Measurements from ENCODE around the gene MEIS2.

DNA sequence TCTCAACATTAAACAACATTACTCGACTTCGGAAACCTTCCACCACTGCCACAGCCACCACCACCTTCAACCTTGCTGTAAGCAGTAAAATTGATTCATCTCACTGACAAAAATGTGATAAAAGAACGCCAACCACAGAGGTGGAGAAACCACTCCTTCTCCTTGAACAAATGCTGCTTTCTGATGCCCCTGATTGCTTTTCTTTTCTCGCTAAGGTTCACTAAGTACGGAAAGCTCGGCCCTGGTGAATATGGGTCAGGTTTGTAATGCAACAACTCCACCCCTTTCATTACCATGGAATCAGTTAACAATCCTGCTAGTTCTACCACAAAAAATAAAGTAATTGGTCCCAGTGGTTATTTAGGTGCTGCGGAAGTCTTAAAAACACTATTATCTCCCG is 44.9 kb downstream of the MEIS2 start:
- TF ChIP-seq, protein P1, sequence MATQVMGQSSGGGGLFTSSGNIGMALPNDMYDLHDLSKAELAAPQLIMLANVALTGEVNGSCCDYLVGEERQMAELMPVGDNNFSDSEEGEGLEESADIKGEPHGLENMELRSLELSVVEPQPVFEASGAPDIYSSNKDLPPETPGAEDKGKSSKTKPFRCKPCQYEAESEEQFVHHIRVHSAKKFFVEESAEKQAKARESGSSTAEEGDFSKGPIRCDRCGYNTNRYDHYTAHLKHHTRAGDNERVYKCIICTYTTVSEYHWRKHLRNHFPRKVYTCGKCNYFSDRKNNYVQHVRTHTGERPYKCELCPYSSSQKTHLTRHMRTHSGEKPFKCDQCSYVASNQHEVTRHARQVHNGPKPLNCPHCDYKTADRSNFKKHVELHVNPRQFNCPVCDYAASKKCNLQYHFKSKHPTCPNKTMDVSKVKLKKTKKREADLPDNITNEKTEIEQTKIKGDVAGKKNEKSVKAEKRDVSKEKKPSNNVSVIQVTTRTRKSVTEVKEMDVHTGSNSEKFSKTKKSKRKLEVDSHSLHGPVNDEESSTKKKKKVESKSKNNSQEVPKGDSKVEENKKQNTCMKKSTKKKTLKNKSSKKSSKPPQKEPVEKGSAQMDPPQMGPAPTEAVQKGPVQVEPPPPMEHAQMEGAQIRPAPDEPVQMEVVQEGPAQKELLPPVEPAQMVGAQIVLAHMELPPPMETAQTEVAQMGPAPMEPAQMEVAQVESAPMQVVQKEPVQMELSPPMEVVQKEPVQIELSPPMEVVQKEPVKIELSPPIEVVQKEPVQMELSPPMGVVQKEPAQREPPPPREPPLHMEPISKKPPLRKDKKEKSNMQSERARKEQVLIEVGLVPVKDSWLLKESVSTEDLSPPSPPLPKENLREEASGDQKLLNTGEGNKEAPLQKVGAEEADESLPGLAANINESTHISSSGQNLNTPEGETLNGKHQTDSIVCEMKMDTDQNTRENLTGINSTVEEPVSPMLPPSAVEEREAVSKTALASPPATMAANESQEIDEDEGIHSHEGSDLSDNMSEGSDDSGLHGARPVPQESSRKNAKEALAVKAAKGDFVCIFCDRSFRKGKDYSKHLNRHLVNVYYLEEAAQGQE (IDR thresholded peaks at IDR 0.05; ENCODE audit: low read depth), result no peak
- no peak for TF ChIP-seq EP300 (IDR thresholded peaks at IDR 0.05; ENCODE audit: borderline replicate concordance)
- no peak for TF ChIP-seq CEBPB (IDR thresholded peaks at IDR 0.05)
- TF ChIP-seq YY1 (IDR thresholded peaks at IDR 0.05; ENCODE audit: low read depth), result no peak
- TF ChIP-seq, protein P2, sequence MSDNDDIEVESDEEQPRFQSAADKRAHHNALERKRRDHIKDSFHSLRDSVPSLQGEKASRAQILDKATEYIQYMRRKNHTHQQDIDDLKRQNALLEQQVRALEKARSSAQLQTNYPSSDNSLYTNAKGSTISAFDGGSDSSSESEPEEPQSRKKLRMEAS (IDR thresholded peaks at IDR 0.05), result no peak
- TF ChIP-seq RAD21 (IDR thresholded peaks at IDR 0.05; ENCODE audit: low read depth), result no peak
- TF ChIP-seq, protein P3, sequence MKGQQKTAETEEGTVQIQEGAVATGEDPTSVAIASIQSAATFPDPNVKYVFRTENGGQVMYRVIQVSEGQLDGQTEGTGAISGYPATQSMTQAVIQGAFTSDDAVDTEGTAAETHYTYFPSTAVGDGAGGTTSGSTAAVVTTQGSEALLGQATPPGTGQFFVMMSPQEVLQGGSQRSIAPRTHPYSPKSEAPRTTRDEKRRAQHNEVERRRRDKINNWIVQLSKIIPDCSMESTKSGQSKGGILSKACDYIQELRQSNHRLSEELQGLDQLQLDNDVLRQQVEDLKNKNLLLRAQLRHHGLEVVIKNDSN (IDR thresholded peaks at IDR 0.05), result no peak

Data from Ishikawa (cell line).